Upper lobe of left lung (tissue), 4 donors: ENCODE results near the gene DGLUCY.

Experiments
- POLR2A ChIP-seq, 4 donors: fragments of 450-650 bp; IDR thresholded peaks; one replicate each; pipeline ENCODE4 v1.5.1; 2016 to 2017; ENCODE audit warnings: antibody characterized with exemption in 4 of 4, mild to moderate bottlenecking in 2 of 4
- POLR2AphosphoS5 ChIP-seq, 2 donors: sonication (generic); formaldehyde crosslinking; IDR thresholded peaks; one replicate each; pipeline ENCODE4 v1.5.1; 2017; ENCODE audit warnings: antibody characterized with exemption in 2 of 2
- TF ChIP-seq, protein P1 (sequence below), 6 experiments: fragments of 450-650 bp in 4 of 6; fragments of 200-600 bp in 2 of 6; sonication (generic) in 2 of 6; IDR thresholded peaks; one replicate each; pipeline ENCODE4 v1.5.1; 2016 to 2019; ENCODE audit warnings: antibody characterized with exemption in 6 of 6

DNA sequence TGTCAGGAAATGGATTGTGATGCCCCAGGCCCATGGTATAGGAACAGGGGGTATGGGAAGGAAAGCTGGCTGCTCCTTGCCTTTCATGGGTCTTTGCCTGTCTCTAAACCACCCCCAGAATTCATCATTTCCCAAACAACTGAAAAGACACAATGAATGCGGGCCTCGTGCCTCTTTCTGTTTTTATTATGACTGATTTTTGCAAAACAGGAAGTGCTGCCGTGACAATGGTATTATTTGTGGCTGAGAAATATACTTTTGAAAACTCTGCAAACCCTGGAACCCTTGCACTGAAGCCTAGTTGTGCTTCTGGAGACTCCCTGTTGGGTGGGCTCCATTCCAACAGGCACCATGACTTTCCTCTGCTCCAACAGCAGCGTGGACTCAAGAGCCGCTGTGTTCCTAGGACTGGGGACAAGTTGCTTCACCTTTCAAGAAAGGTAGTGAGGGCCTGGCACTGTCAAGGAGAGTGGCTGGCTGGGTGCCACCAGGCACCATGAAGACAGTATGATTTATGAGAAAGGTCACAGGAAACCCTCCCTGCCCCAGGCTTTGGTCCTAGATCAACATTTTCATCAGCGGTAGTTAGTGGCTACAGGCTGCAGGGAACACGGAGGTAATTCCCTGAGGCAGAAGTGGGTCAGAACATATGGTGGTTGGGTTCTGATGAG lies 4.8 kb upstream of the DGLUCY start:
- TF ChIP-seq, protein P1, sequence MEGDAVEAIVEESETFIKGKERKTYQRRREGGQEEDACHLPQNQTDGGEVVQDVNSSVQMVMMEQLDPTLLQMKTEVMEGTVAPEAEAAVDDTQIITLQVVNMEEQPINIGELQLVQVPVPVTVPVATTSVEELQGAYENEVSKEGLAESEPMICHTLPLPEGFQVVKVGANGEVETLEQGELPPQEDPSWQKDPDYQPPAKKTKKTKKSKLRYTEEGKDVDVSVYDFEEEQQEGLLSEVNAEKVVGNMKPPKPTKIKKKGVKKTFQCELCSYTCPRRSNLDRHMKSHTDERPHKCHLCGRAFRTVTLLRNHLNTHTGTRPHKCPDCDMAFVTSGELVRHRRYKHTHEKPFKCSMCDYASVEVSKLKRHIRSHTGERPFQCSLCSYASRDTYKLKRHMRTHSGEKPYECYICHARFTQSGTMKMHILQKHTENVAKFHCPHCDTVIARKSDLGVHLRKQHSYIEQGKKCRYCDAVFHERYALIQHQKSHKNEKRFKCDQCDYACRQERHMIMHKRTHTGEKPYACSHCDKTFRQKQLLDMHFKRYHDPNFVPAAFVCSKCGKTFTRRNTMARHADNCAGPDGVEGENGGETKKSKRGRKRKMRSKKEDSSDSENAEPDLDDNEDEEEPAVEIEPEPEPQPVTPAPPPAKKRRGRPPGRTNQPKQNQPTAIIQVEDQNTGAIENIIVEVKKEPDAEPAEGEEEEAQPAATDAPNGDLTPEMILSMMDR (IDR thresholded peaks at IDR 0.05) = no peak
- TF ChIP-seq POLR2A (IDR thresholded peaks at IDR 0.05) = no peak
- TF ChIP-seq POLR2AphosphoS5 (IDR thresholded peaks at IDR 0.05) = no peak
